Liver (tissue), 9 donors: ENCODE measurements around the gene PRPF6. TPM values are rescaled to one million over a fixed set of nuclear protein-coding genes. Genes with fewer than 3 reads are reported as not detected.

Source experiments
- DNase-seq: peaks from one replicate; pipeline ENCODE4 v3.0.0-alpha.2; 2017; ENCODE audit warnings: low spot score
- H3K27ac ChIP-seq, 2 donors: one replicate each; pipeline ENCODE4 v1.7.0; 2013; ENCODE audit warnings: inconsistent platforms in 2 of 2, low read length in 2 of 2, control low read depth in 1 of 2, low read depth in 1 of 2, mild to moderate bottlenecking in 1 of 2
- H3K27me3 ChIP-seq, 4 donors: one replicate each; pipeline versions ENCODE4 v1.6.1 to v1.7.0; 2013; ENCODE audit warnings: low read length in 3 of 4, inconsistent platforms in 1 of 4, mild to moderate bottlenecking in 1 of 4, moderate library complexity in 1 of 4; ENCODE audit not compliant: control insufficient read depth in 4 of 4, insufficient read depth in 4 of 4
- H3K36me3 ChIP-seq, 4 donors: one replicate each; pipeline versions ENCODE4 v1.6.1 to v1.7.0; 2013; ENCODE audit warnings: low read length in 3 of 4, mild to moderate bottlenecking in 3 of 4, low read depth in 1 of 4, moderate library complexity in 1 of 4; ENCODE audit not compliant: control insufficient read depth in 4 of 4, insufficient read depth in 3 of 4
- H3K4me1 ChIP-seq, 4 donors: one replicate each; pipeline versions ENCODE4 v1.6.1 to v1.7.0; 2013; ENCODE audit warnings: low read length in 3 of 4, mild to moderate bottlenecking in 3 of 4, moderate library complexity in 1 of 4; ENCODE audit not compliant: control insufficient read depth in 4 of 4, insufficient read depth in 4 of 4
- H3K4me3 ChIP-seq, 3 donors: one replicate each; pipeline versions ENCODE4 v1.6.1 to v1.7.0; 2013; ENCODE audit warnings: low read length in 3 of 3, control low read depth in 1 of 3, low read depth in 1 of 3, mild to moderate bottlenecking in 1 of 3
- H3K9ac ChIP-seq, 2 donors: one replicate each; pipeline ENCODE4 v1.7.0; 2013; ENCODE audit warnings: low read length in 2 of 2, mild to moderate bottlenecking in 2 of 2, moderate library complexity in 2 of 2, control low read depth in 1 of 2, low read depth in 1 of 2
- H3K9me3 ChIP-seq, 4 donors: one replicate each; pipeline versions ENCODE4 v1.6.1 to v1.7.0; 2013; ENCODE audit warnings: low read length in 3 of 4; ENCODE audit not compliant: control insufficient read depth in 4 of 4
- FOXA1 ChIP-seq: IDR thresholded peaks from 2 replicates; pipeline ENCODE4 v1.6.1; 2016; ENCODE audit warnings: antibody characterized with exemption
- FOXA2 ChIP-seq: IDR thresholded peaks from 2 replicates; pipeline ENCODE4 v1.6.1; 2016; ENCODE audit warnings: antibody characterized with exemption
- GABPA ChIP-seq, 2 donors: IDR thresholded peaks in 1 of 2; conservative IDR thresholded peaks in 1 of 2; 2 replicates each; pipeline ENCODE4 v1.6.1; 2016; ENCODE audit warnings: antibody characterized with exemption in 2 of 2, mild to moderate bottlenecking in 1 of 2, moderate library complexity in 1 of 2
- HNF4A ChIP-seq, 2 donors: conservative IDR thresholded peaks; 2 replicates each; pipeline ENCODE4 v1.6.1; 2016; ENCODE audit warnings: antibody characterized with exemption in 2 of 2, mild to moderate bottlenecking in 2 of 2
- HNF4G ChIP-seq: IDR thresholded peaks from 2 replicates; pipeline ENCODE4 v1.6.1; 2016; ENCODE audit warnings: antibody characterized with exemption
- NR2F2 ChIP-seq: IDR thresholded peaks from 2 replicates; pipeline ENCODE4 v1.6.1; 2016; ENCODE audit warnings: antibody characterized with exemption
- RAD21 ChIP-seq, 2 donors: IDR thresholded peaks; 2 replicates each; pipeline ENCODE4 v1.6.1; 2016; ENCODE audit warnings: antibody characterized with exemption in 2 of 2, mild to moderate bottlenecking in 2 of 2
- RXRA ChIP-seq, 2 donors: IDR thresholded peaks; 2 replicates each; pipeline ENCODE4 v1.6.1; 2017 to 2018; ENCODE audit warnings: antibody characterized with exemption in 2 of 2, mild to moderate bottlenecking in 1 of 2
- TAF1 ChIP-seq: conservative IDR thresholded peaks from 2 replicates; pipeline ENCODE4 v1.6.1; 2016; ENCODE audit warnings: antibody characterized with exemption, mild to moderate bottlenecking
- WGBS: extraction: QIAGEN DNeasy Blood & Tissue Kit; methylation state at CpG from one replicate; pipeline ENCODE4 v1.1.7; 2013; 5-methylcytosine and 5-hydroxymethylcytosine counted together
- polyA plus RNA-seq, 2 donors: library from polyadenylated mRNA; stranded (reverse) in 1 of 2; unstranded in 1 of 2; fragments of 200-250 nt in 1 of 2; fragments of >200 nt in 1 of 2; fragmentation: Nextera tagmentation in 1 of 2; extraction: Ambion mirVana in 1 of 2; gene quantifications; one replicate each; pipeline versions ENCODE4 v1.2.1 to v1.2.3, GENCODE V29; 2013 to 2015
- total RNA-seq, 2 donors: library from RNA; depleted of rRNA; stranded (reverse); fragments of >200 nt; gene quantifications; one replicate each; pipeline ENCODE4 v1.2.3, GENCODE V29; 2014
- TF ChIP-seq, protein P1 (sequence below): IDR thresholded peaks from 2 replicates; pipeline ENCODE4 v1.6.1; 2016; ENCODE audit warnings: antibody characterized with exemption
- TF ChIP-seq, protein P2 (sequence below): fragments of 150-350 bp; IDR thresholded peaks from 2 replicates; pipeline ENCODE4 v1.5.1; 2017; ENCODE audit warnings: improper control_type of control experiment, low read depth, low read length; ENCODE audit not compliant: missing input control
- TF ChIP-seq, protein P3 (sequence below): IDR thresholded peaks from 2 replicates; pipeline ENCODE4 v1.6.1; 2016; ENCODE audit warnings: antibody characterized with exemption
- TF ChIP-seq, protein P4 (sequence below): IDR thresholded peaks from 2 replicates; pipeline ENCODE4 v1.6.1; 2016; ENCODE audit warnings: antibody characterized with exemption
- donor health status: healthy.
- donor health status: healthy.
- donor health status: healthy.
- donor health status: healthy.
- donor health status: healthy.

Gene PRPF6
- total and polyA plus RNA-seq, 4 donors, result 16.3 to 24.9 (median 23.1) TPM

GRCh38 chr20:63939061-63939935, 41.6 kb upstream of the PRPF6 start (continued):
- TF ChIP-seq, protein P1, sequence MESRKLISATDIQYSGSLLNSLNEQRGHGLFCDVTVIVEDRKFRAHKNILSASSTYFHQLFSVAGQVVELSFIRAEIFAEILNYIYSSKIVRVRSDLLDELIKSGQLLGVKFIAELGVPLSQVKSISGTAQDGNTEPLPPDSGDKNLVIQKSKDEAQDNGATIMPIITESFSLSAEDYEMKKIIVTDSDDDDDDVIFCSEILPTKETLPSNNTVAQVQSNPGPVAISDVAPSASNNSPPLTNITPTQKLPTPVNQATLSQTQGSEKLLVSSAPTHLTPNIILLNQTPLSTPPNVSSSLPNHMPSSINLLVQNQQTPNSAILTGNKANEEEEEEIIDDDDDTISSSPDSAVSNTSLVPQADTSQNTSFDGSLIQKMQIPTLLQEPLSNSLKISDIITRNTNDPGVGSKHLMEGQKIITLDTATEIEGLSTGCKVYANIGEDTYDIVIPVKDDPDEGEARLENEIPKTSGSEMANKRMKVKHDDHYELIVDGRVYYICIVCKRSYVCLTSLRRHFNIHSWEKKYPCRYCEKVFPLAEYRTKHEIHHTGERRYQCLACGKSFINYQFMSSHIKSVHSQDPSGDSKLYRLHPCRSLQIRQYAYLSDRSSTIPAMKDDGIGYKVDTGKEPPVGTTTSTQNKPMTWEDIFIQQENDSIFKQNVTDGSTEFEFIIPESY, result no peak
- TF ChIP-seq, protein P2, sequence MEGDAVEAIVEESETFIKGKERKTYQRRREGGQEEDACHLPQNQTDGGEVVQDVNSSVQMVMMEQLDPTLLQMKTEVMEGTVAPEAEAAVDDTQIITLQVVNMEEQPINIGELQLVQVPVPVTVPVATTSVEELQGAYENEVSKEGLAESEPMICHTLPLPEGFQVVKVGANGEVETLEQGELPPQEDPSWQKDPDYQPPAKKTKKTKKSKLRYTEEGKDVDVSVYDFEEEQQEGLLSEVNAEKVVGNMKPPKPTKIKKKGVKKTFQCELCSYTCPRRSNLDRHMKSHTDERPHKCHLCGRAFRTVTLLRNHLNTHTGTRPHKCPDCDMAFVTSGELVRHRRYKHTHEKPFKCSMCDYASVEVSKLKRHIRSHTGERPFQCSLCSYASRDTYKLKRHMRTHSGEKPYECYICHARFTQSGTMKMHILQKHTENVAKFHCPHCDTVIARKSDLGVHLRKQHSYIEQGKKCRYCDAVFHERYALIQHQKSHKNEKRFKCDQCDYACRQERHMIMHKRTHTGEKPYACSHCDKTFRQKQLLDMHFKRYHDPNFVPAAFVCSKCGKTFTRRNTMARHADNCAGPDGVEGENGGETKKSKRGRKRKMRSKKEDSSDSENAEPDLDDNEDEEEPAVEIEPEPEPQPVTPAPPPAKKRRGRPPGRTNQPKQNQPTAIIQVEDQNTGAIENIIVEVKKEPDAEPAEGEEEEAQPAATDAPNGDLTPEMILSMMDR, result no peak
- no peak for TF ChIP-seq NR2F2

DNA sequence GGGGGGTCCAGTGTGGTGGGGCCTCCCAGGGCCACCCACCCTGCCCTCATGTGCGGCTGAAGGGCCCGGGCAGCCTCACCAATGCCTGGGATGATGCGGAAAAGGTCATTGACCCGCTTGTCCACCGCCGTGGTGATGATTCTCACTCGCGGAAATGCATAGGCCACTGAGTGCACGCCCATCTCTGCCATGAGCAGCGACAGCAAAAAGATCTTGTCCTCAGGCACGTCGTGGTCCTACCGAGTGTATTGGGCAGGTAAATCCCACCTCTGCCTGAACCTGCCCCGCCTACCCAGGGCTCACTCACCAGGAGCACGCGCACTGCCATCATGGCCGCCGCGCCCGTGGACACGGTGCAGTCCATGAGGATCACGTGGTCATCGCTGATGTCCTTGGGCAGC, 40.9 kb upstream of the PRPF6 start:
- H3K4me3 ChIP-seq, result no peak overlapping the region
- H3K9ac ChIP-seq, result no peak overlapping the region
- peaks cover 0 to 2% (median 0%) of the 10 kb centered on the region in 4 donors for H3K4me1 ChIP-seq
- peaks cover 10 to 55% (median 19%) of the 10 kb centered on the region in 4 donors for H3K36me3 ChIP-seq
- DNase-seq, result no peak
- H3K9me3 ChIP-seq, result no peaks in the 10 kb centered on the region
- TF ChIP-seq, protein P3, sequence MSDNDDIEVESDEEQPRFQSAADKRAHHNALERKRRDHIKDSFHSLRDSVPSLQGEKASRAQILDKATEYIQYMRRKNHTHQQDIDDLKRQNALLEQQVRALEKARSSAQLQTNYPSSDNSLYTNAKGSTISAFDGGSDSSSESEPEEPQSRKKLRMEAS, result no peak
- TF ChIP-seq HNF4G (no peak), FOXA2 (no peak), GABPA (IDR thresholded peaks at IDR 0.05 in 1 of 2, conservative IDR thresholded peaks at IDR 0.05 in 1 of 2) (no peak), RXRA (IDR thresholded peaks at IDR 0.05) (no peak), TAF1 (no peak), RAD21 (IDR thresholded peaks at IDR 0.05) (no peak), FOXA1 (no peak), HNF4A (conservative IDR thresholded peaks at IDR 0.05) (no peak), NR2F2 (no peak)
- TF ChIP-seq, protein P4, sequence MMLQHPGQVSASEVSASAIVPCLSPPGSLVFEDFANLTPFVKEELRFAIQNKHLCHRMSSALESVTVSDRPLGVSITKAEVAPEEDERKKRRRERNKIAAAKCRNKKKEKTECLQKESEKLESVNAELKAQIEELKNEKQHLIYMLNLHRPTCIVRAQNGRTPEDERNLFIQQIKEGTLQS, result no peak
- TF ChIP-seq, protein P1, result no peak
- TF ChIP-seq, protein P2, result no peak
- no peak overlapping the region for H3K27ac ChIP-seq
- H3K27me3 ChIP-seq, result no peaks in the 10 kb centered on the region
- WGBS, result 93% methylated on average over 23 of the region's 23 CpGs
